H9 (cell line): ENCODE results near the gene PRELID1. TPM values are rescaled to one million over a fixed set of nuclear protein-coding genes. Genes with fewer than 3 reads are reported as not detected.

Experiments used
- DNase-seq: peaks from one replicate; pipeline ENCODE4 v3.0.0-alpha.2; 2017
- H2AFZ ChIP-seq: one replicate; pipeline ENCODE4 v1.6.1; 2013; ENCODE audit warnings: mild to moderate bottlenecking, low read length, control low read depth, moderate library complexity
- H2AK5ac ChIP-seq: 2 replicates; pipeline ENCODE4 v1.6.1; 2013; ENCODE audit warnings: low read length, control low read depth, mixed read lengths; ENCODE audit not compliant: insufficient read length
- H2BK120ac ChIP-seq: one replicate; pipeline ENCODE4 v1.6.1; 2013; ENCODE audit warnings: low read depth, mild to moderate bottlenecking, low read length, control low read depth, inconsistent platforms; ENCODE audit not compliant: poor library complexity, severe bottlenecking
- H2BK12ac ChIP-seq: 2 replicates; pipeline ENCODE4 v1.6.1; 2013; ENCODE audit warnings: low read length, control low read depth, mixed read lengths, low read depth; ENCODE audit not compliant: insufficient read length
- H2BK15ac ChIP-seq: 2 replicates; pipeline ENCODE4 v1.6.1; 2013; ENCODE audit warnings: low read depth, low read length, control low read depth
- H2BK20ac ChIP-seq: one replicate; pipeline ENCODE4 v1.6.1; 2013; ENCODE audit warnings: low read depth, mild to moderate bottlenecking, low read length, control low read depth, inconsistent platforms; ENCODE audit not compliant: poor library complexity, severe bottlenecking
- H2BK5ac ChIP-seq: 2 replicates; pipeline ENCODE4 v1.6.1; 2013; ENCODE audit warnings: low read length, control low read depth, mixed read lengths; ENCODE audit not compliant: insufficient read length
- H3K14ac ChIP-seq: 2 replicates; pipeline ENCODE4 v1.6.1; 2013; ENCODE audit warnings: low read length, control low read depth; ENCODE audit not compliant: insufficient read depth
- H3K18ac ChIP-seq: 2 replicates; pipeline ENCODE4 v1.6.1; 2013; ENCODE audit warnings: low read depth, mild to moderate bottlenecking, mixed read lengths, low read length, control low read depth; ENCODE audit not compliant: insufficient read length
- H3K23ac ChIP-seq: 2 replicates; pipeline ENCODE4 v1.6.1; 2013; ENCODE audit warnings: low read length, control low read depth, mixed read lengths, low read depth; ENCODE audit not compliant: insufficient read length
- H3K23me2 ChIP-seq: 2 replicates; pipeline ENCODE4 v1.6.1; 2013; ENCODE audit warnings: low read depth, mild to moderate bottlenecking, mixed read lengths, low read length, control low read depth; ENCODE audit not compliant: insufficient read length, poor library complexity, severe bottlenecking
- H3K27ac ChIP-seq: 2 replicates; pipeline ENCODE4 v1.5.1; 2013; ENCODE audit warnings: low read length, control low read depth, mixed read lengths, low read depth; ENCODE audit not compliant: insufficient read length
- H3K27me3 ChIP-seq: 2 replicates; pipeline ENCODE4 v1.6.1; 2013; ENCODE audit warnings: low read length, control low read depth, inconsistent platforms; ENCODE audit not compliant: insufficient read depth
- H3K4ac ChIP-seq: 2 replicates; pipeline ENCODE4 v1.6.1; 2013; ENCODE audit warnings: low read depth, mild to moderate bottlenecking, control low read depth, inconsistent platforms, low read length, moderate library complexity
- H3K4me1 ChIP-seq: 2 replicates; pipeline ENCODE4 v1.6.1; 2013; ENCODE audit warnings: low read length, control low read depth, inconsistent platforms; ENCODE audit not compliant: insufficient read depth
- H3K4me2 ChIP-seq: 2 replicates; pipeline ENCODE4 v1.6.1; 2013; ENCODE audit warnings: low read length, control low read depth, mixed read lengths; ENCODE audit not compliant: insufficient read length, insufficient read depth
- H3K56ac ChIP-seq: 2 replicates; pipeline ENCODE4 v1.6.1; 2013; ENCODE audit warnings: low read depth, mild to moderate bottlenecking, mixed read lengths, low read length, control low read depth; ENCODE audit not compliant: insufficient read length
- H3K79me1 ChIP-seq: 2 replicates; pipeline ENCODE4 v1.6.1; 2013; ENCODE audit warnings: low read depth, mild to moderate bottlenecking, moderate library complexity, low read length, control low read depth, inconsistent platforms; ENCODE audit not compliant: insufficient read depth, poor library complexity, severe bottlenecking
- H3K79me2 ChIP-seq: 2 replicates; pipeline ENCODE4 v1.6.1; 2013; ENCODE audit warnings: low read length, control low read depth, inconsistent platforms; ENCODE audit not compliant: insufficient read depth
- H3K9ac ChIP-seq: 2 replicates; pipeline ENCODE4 v1.6.1; 2013; ENCODE audit warnings: low read length, control low read depth, mixed read lengths; ENCODE audit not compliant: insufficient read length; ENCODE audit errors: extremely low read depth
- H3K9me3 ChIP-seq: one replicate; pipeline ENCODE4 v1.6.1; 2013; ENCODE audit warnings: low read depth, low read length, inconsistent platforms; ENCODE audit not compliant: control insufficient read depth
- H3T11ph ChIP-seq: one replicate; pipeline ENCODE4 v1.6.1; 2013; ENCODE audit warnings: mild to moderate bottlenecking, low read length, control low read depth, inconsistent platforms
- H4K20me1 ChIP-seq: one replicate; pipeline ENCODE4 v1.6.1; 2013; ENCODE audit not compliant: control insufficient read depth, insufficient read length, insufficient read depth
- H4K5ac ChIP-seq: 2 replicates; pipeline ENCODE4 v1.6.1; 2013; ENCODE audit warnings: low read depth, mild to moderate bottlenecking, mixed read lengths, low read length, control low read depth; ENCODE audit not compliant: insufficient read length
- H4K8ac ChIP-seq: replicated peaks from 2 replicates; pipeline ENCODE4 v1.6.1; 2013; ENCODE audit warnings: low read length, control low read depth, mixed read lengths, low read depth; ENCODE audit not compliant: insufficient read length
- H4K91ac ChIP-seq: 2 replicates; pipeline ENCODE4 v1.6.1; 2013; ENCODE audit warnings: low read depth, mild to moderate bottlenecking, moderate library complexity, mixed read lengths, low read length, control low read depth; ENCODE audit not compliant: insufficient read length
- H3K27ac Mint-ChIP-seq, 3 experiments: 2 replicates in 2 of 3; 3 replicates in 1 of 3; pipeline ENCODE4 v1.8.0; 2020 to 2021; ENCODE audit warnings: mixed read lengths in 3 of 3, mild to moderate bottlenecking in 1 of 3, moderate library complexity in 1 of 3
- H3K27me3 Mint-ChIP-seq: 2 replicates; pipeline ENCODE4 v1.8.0; 2021; ENCODE audit warnings: low read depth, mild to moderate bottlenecking, moderate library complexity, mixed read lengths
- H3K36me3 Mint-ChIP-seq, 3 experiments: 2 replicates in 2 of 3; 3 replicates in 1 of 3; pipeline ENCODE4 v1.8.0; 2020 to 2021; ENCODE audit warnings: low read depth in 3 of 3, mixed read lengths in 3 of 3; ENCODE audit not compliant: insufficient read depth in 1 of 3
- H3K4me1 Mint-ChIP-seq, 2 experiments: 2 replicates each; pipeline ENCODE4 v1.8.0; 2020; ENCODE audit warnings: mixed read lengths in 2 of 2
- H3K4me3 Mint-ChIP-seq, 2 experiments: 2 replicates in 1 of 2; 3 replicates in 1 of 2; pipeline ENCODE4 v1.8.0; 2020 to 2021; ENCODE audit warnings: mild to moderate bottlenecking in 2 of 2, mixed read lengths in 2 of 2, moderate library complexity in 1 of 2
- H3K9me3 Mint-ChIP-seq, 2 experiments: 2 replicates in 1 of 2; 3 replicates in 1 of 2; pipeline ENCODE4 v1.8.0; 2020; ENCODE audit warnings: mild to moderate bottlenecking in 2 of 2, mixed read lengths in 2 of 2, moderate library complexity in 1 of 2
- WGBS: extraction: QIAGEN DNeasy Blood & Tissue Kit; methylation state at CpG from one replicate; pipeline ENCODE4 v1.1.7; 2013; ENCODE audit warnings: missing lambda C conversion rate, low lambda C conversion rate, mixed read lengths; ENCODE audit not compliant: insufficient read length; ENCODE audit errors: extremely low coverage; 5-methylcytosine and 5-hydroxymethylcytosine counted together
- total RNA-seq: library from RNA; stranded (reverse); gene quantifications from 2 replicates; pipeline ENCODE4 v1.2.1, GENCODE V29; 2021
- TF ChIP-seq, protein P1 (sequence below): fragments of 200-600 bp; sonication (generic); conservative IDR thresholded peaks from 3 replicates; pipeline ENCODE4 v1.8.0; 2021; ENCODE audit warnings: antibody characterized with exemption, mild to moderate bottlenecking

The PRELID1 gene
- total RNA-seq, 1 experiment from 2014 or later = 213 TPM

DNA sequence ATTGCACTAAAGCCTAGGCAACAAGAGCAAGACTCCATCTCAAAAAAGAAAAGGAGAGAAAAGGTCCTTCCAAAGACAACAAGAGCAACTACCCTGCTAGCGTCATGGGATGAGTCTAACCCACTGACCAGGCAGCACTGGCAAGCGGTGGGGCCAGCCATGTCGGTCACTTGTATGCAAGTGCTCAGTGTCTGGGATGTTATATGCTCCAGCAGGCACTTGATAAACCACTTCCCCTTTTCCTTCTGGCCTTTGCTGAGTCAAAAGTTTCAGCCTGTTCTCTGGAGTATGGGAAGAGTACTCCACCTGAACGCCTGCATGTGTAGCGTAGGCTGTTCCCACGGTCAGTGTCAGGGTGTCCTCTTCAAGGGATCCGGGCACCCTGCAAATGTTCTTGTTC is 17.3 kb downstream of the PRELID1 start:
- no peak overlapping the region for H2BK20ac ChIP-seq
- no peak overlapping the region for H3K4me2 ChIP-seq
- no peak overlapping the region for H3K27ac Mint-ChIP-seq
- H3K4me3 Mint-ChIP-seq = no peak overlapping the region
- WGBS = no CpG with 5 or more reads among the region's 7 CpGs
- H3K4me1 Mint-ChIP-seq = peaks cover 18 to 19% of the 10 kb centered on the region in 2 experiments
- H3K9me3 Mint-ChIP-seq = no peaks in the 10 kb centered on the region; a peak in 1 of 5 replicates
- H3K23ac ChIP-seq = no peak overlapping the region
- H3K79me2 ChIP-seq = no peaks in the 10 kb centered on the region
- H3K27me3 ChIP-seq = no peaks in the 10 kb centered on the region
- H4K5ac ChIP-seq = no peak overlapping the region
- no peak overlapping the region for H3K9ac ChIP-seq
- H3K27me3 Mint-ChIP-seq = no peaks in the 10 kb centered on the region
- no peak overlapping the region for H4K8ac ChIP-seq
- no peak overlapping the region for H3K18ac ChIP-seq
- no peak overlapping the region for H3K27ac ChIP-seq
- no peaks in the 10 kb centered on the region for H3K9me3 ChIP-seq
- H4K20me1 ChIP-seq = no peaks in the 10 kb centered on the region
- H3K36me3 Mint-ChIP-seq = peaks cover 8 to 13% (median 8%) of the 10 kb centered on the region in 3 experiments; a peak in 6 of 7 replicates
- H2AK5ac ChIP-seq = no peak overlapping the region
- H3K4ac ChIP-seq = no peak overlapping the region
- H2BK5ac ChIP-seq = no peak overlapping the region
- no peak overlapping the region for H3T11ph ChIP-seq
- no peak overlapping the region for H2BK120ac ChIP-seq
- H3K56ac ChIP-seq = no peak overlapping the region
- no peak overlapping the region for H4K91ac ChIP-seq
- TF ChIP-seq, protein P1, sequence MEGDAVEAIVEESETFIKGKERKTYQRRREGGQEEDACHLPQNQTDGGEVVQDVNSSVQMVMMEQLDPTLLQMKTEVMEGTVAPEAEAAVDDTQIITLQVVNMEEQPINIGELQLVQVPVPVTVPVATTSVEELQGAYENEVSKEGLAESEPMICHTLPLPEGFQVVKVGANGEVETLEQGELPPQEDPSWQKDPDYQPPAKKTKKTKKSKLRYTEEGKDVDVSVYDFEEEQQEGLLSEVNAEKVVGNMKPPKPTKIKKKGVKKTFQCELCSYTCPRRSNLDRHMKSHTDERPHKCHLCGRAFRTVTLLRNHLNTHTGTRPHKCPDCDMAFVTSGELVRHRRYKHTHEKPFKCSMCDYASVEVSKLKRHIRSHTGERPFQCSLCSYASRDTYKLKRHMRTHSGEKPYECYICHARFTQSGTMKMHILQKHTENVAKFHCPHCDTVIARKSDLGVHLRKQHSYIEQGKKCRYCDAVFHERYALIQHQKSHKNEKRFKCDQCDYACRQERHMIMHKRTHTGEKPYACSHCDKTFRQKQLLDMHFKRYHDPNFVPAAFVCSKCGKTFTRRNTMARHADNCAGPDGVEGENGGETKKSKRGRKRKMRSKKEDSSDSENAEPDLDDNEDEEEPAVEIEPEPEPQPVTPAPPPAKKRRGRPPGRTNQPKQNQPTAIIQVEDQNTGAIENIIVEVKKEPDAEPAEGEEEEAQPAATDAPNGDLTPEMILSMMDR = no peak
- H2AFZ ChIP-seq = no peak overlapping the region
- H3K14ac ChIP-seq = no peak overlapping the region
- no peak overlapping the region for H2BK15ac ChIP-seq
- no peaks in the 10 kb centered on the region for H3K23me2 ChIP-seq
- DNase-seq = no peak
- no peak overlapping the region for H2BK12ac ChIP-seq
- no peaks in the 10 kb centered on the region for H3K79me1 ChIP-seq
- H3K4me1 ChIP-seq = peaks cover 7% of the 10 kb centered on the region; the same call in 1 of the 2 replicates
